Endodermal cell (in vitro differentiated cells): Measurements from ENCODE around the gene TEKT3. TPM values are rescaled to one million over a fixed set of nuclear protein-coding genes. Genes with fewer than 3 reads are reported as not detected.

ENCODE experiments used
- DNase-seq: peaks from one replicate; pipeline ENCODE4 v3.0.0-alpha.2; 2017
- H3K27ac ChIP-seq: 2 replicates; pipeline ENCODE4 v1.5.1; 2013; ENCODE audit warnings: mild to moderate bottlenecking, low read depth, low read length, moderate library complexity
- H3K27me3 ChIP-seq: 2 replicates; pipeline ENCODE4 v1.6.1; 2013; ENCODE audit warnings: mild to moderate bottlenecking, low read length, moderate library complexity; ENCODE audit not compliant: insufficient read depth, control insufficient read depth, poor library complexity, severe bottlenecking
- H3K36me3 ChIP-seq: 2 replicates; pipeline ENCODE4 v1.7.0; 2013; ENCODE audit warnings: mild to moderate bottlenecking, low read length, moderate library complexity; ENCODE audit not compliant: control insufficient read depth, insufficient read depth
- H3K4me1 ChIP-seq: one replicate; pipeline ENCODE4 v1.7.0; 2013; ENCODE audit warnings: low read length; ENCODE audit not compliant: control insufficient read depth, insufficient read depth
- H3K4me3 ChIP-seq: 2 replicates; pipeline ENCODE4 v1.5.1; 2013; ENCODE audit warnings: mild to moderate bottlenecking, low read length, moderate library complexity
- H3K9ac ChIP-seq: 2 replicates; pipeline ENCODE4 v1.6.1; 2013; ENCODE audit warnings: mild to moderate bottlenecking, low read length, moderate library complexity; ENCODE audit not compliant: poor library complexity, severe bottlenecking; ENCODE audit errors: extremely low read depth
- H3K9me3 ChIP-seq: 2 replicates; pipeline ENCODE4 v1.6.1; 2013; ENCODE audit warnings: mild to moderate bottlenecking, low read length, moderate library complexity; ENCODE audit not compliant: control insufficient read depth
- H3K27ac Mint-ChIP-seq: 2 replicates; pipeline ENCODE4 v1.8.0; 2020; ENCODE audit warnings: mixed read lengths
- H3K27me3 Mint-ChIP-seq: 2 replicates; pipeline ENCODE4 v1.8.0; 2021; ENCODE audit warnings: mild to moderate bottlenecking, mixed read lengths; ENCODE audit not compliant: insufficient read depth
- H3K36me3 Mint-ChIP-seq: 2 replicates; pipeline ENCODE4 v1.8.0; 2020; ENCODE audit warnings: low read depth, mixed read lengths
- H3K4me1 Mint-ChIP-seq: 2 replicates; pipeline ENCODE4 v1.8.0; 2020; ENCODE audit warnings: mixed read lengths
- H3K4me3 Mint-ChIP-seq: 2 replicates; pipeline ENCODE4 v1.8.0; 2020; ENCODE audit warnings: mild to moderate bottlenecking, moderate library complexity, mixed read lengths
- H3K9me3 Mint-ChIP-seq: 2 replicates; pipeline ENCODE4 v1.8.0; 2020; ENCODE audit warnings: mild to moderate bottlenecking, mixed read lengths
- CTCF ChIP-seq: fragments of 200-600 bp; sonication (generic); conservative IDR thresholded peaks from 2 replicates; pipeline ENCODE4 v1.5.0; 2021; ENCODE audit warnings: antibody characterized with exemption, mild to moderate bottlenecking
- WGBS, 2 experiments: methylation state at CpG; one replicate each; pipeline versions ENCODE4 v1.1.5 to v1.1.7; 2013; ENCODE audit warnings: missing lambda C conversion rate in 2 of 2, mixed read lengths in 1 of 2; ENCODE audit not compliant: insufficient coverage in 1 of 2, insufficient read length in 1 of 2; 5-methylcytosine and 5-hydroxymethylcytosine counted together
- total RNA-seq, 2 donors: library from RNA; stranded (reverse); fragmentation: NEBNext Ultra II Directional in 1 of 2; extraction: Animal tissue kit (Norgen Biotek cat#: 25700) in 1 of 2; gene quantifications; 2 replicates in 1 of 2; 3 replicates in 1 of 2; pipeline ENCODE4 v1.2.1, GENCODE V29; 2021

TEKT3 gene
- total RNA-seq, 2 donors from 2014 or later, result 1.1 to 1.6 TPM

DNA sequence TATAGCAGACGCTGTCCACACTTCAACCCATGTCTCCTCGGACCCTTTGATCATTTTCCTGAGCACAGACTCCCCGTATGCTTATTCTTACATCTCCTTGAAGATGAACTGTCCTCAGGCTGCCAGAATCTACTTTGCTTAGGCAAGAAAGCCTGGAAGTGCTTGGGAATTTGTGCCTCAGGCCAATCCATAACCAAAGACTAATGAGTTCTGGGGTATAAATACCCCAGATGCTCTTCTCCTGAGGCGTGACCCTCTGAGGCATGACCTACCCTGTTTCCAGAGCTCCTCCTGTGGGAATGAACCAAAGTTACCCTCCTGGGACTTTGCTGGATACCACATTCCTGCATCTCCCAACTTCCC is 10.1 kb upstream of the TEKT3 start:
- H3K9ac ChIP-seq, result no peak overlapping the region
- 91 to 94% methylated on average over 4 of the region's 4 CpGs for WGBS, 2 experiments
- Mint-ChIP-seq H3K27me3 (peaks cover 9% of the 10 kb centered on the region), H3K36me3 (no peaks in the 10 kb centered on the region), H3K27ac (no peak overlapping the region), H3K4me3 (no peak overlapping the region), H3K4me1 (peaks cover 12% of the 10 kb centered on the region), H3K9me3 (peaks cover 5% of the 10 kb centered on the region)
- no peaks in the 10 kb centered on the region for H3K27me3 ChIP-seq
- no peaks in the 10 kb centered on the region for H3K9me3 ChIP-seq
- no peak overlapping the region for H3K4me3 ChIP-seq
- TF ChIP-seq CTCF, result no peak
- peaks cover 6% of the 10 kb centered on the region for H3K4me1 ChIP-seq
- no peak for DNase-seq
- no peak overlapping the region for H3K27ac ChIP-seq
- H3K36me3 ChIP-seq, result no peaks in the 10 kb centered on the region

- WGBS, 2 experiments, result 88 to 96% methylated on average over 7 to 10 of the region's 10 CpGs
- no peak overlapping the region for H3K4me3 ChIP-seq
Measured at GRCh38 chr17:15350777-15351477, 9.5 kb upstream of the TEKT3 start.

DNA sequence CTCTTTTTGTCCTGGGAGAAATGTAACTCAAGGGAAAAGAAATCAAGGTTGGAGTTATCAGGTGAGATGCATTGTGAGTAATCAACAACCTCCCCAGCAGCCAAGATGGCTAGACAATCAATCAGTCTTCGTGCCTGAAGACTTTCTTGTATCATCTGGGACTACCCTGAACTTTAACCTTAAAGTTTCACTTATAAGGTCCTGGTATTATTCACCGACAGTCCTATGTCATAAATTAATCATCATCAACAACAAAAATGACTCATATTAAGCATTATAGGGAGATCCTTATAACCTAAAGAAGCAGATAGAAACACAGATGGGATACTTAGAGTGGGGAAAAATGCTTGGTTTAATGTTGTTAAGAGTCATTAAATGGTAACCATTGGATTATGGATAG is 7.7 kb upstream of the TEKT3 start:
- H3K9me3 Mint-ChIP-seq, result no peaks in the 10 kb centered on the region
- peaks cover 8% of the 10 kb centered on the region for H3K27me3 ChIP-seq
- H3K4me1 Mint-ChIP-seq, result peaks cover 14% of the 10 kb centered on the region
- H3K36me3 Mint-ChIP-seq, result no peaks in the 10 kb centered on the region
- no peak overlapping the region for H3K27ac Mint-ChIP-seq
- H3K9me3 ChIP-seq, result no peaks in the 10 kb centered on the region
- no peaks in the 10 kb centered on the region for H3K36me3 ChIP-seq
- peaks cover 8% of the 10 kb centered on the region for H3K4me1 ChIP-seq
- peaks cover 25% of the 10 kb centered on the region for H3K27me3 Mint-ChIP-seq
- H3K27ac ChIP-seq, result no peak overlapping the region
- no peak overlapping the region for H3K9ac ChIP-seq
- 60% methylated on average over 2 of the region's 2 CpGs; no CpG with 5 or more reads in 1 of the 2 experiments for WGBS, 2 experiments
- H3K4me3 ChIP-seq, result peak overlapping the region; percentile 59
- H3K4me3 Mint-ChIP-seq, result no peak overlapping the region
- no peak for TF ChIP-seq CTCF
- no peak for DNase-seq

More at GRCh38 chr17:15350777-15351477, 9.5 kb upstream of the TEKT3 start:
- Mint-ChIP-seq H3K4me3 (no peak overlapping the region), H3K27ac (no peak overlapping the region), H3K4me1 (peaks cover 14% of the 10 kb centered on the region), H3K27me3 (peaks cover 14% of the 10 kb centered on the region), H3K9me3 (peaks cover 5% of the 10 kb centered on the region), H3K36me3 (no peaks in the 10 kb centered on the region)
- Histone ChIP-seq H3K9ac (no peak overlapping the region), H3K4me1 (peaks cover 6% of the 10 kb centered on the region), H3K36me3 (no peaks in the 10 kb centered on the region), H3K27ac (no peak overlapping the region), H3K9me3 (no peaks in the 10 kb centered on the region), H3K27me3 (no peaks in the 10 kb centered on the region)
- TF ChIP-seq CTCF, result no peak
- no peak for DNase-seq
